Body of pancreas (tissue), 4 donors: ENCODE measurements around the gene VEZF1.

Experiments used
- POLR2A ChIP-seq, 3 donors: fragments of 450-650 bp; IDR thresholded peaks; one replicate each; pipeline ENCODE4 v1.6.1; 2016; ENCODE audit warnings: antibody characterized with exemption in 3 of 3, mild to moderate bottlenecking in 2 of 3
- TF ChIP-seq, protein P1 (sequence below), 7 experiments: fragments of 450-650 bp in 4 of 7; fragments of 200-600 bp in 3 of 7; sonication (generic) in 3 of 7; IDR thresholded peaks; one replicate each; pipeline ENCODE4 v1.5.1; 2016 to 2019; ENCODE audit warnings: antibody characterized with exemption in 7 of 7

DNA sequence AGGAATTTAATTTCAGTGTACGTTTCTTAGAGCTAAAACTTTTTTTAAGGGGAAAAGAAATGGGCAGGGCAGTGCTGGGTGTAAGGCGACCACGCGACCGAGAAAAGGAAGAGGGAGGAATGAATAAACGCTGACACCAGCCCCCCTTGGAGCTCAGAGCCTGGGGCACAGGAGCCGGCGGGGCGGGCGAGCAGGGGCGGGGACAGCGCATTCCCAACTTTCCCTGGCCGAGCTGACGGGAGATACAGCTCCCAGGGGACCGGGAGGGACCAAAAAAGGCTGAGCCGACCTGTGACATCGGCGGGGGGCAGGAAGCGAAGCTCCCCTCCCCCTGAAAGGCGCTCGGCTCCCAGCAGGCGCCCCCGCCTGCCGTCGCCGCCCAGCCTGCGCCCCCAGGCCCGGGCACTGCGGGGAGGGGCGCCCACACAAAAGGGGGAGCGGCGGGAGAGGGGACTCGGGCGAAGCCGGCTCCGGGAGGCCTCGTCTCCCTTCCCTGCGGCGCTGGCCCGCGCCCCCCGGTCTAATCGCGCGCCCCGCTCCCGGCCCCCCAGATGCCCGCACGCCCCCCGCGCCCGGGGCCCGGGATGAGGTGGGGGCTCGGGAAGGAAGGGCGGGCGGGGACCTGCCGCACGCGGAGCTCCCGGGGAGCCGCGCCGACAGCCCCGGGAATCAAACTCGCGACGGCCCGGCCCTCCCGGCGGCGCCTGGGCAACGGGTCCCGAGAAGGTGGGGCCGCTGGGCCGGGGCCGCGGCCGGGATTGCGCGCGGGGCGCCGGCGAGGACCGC is 33.5 kb downstream of the VEZF1 start:
- TF ChIP-seq, protein P1, sequence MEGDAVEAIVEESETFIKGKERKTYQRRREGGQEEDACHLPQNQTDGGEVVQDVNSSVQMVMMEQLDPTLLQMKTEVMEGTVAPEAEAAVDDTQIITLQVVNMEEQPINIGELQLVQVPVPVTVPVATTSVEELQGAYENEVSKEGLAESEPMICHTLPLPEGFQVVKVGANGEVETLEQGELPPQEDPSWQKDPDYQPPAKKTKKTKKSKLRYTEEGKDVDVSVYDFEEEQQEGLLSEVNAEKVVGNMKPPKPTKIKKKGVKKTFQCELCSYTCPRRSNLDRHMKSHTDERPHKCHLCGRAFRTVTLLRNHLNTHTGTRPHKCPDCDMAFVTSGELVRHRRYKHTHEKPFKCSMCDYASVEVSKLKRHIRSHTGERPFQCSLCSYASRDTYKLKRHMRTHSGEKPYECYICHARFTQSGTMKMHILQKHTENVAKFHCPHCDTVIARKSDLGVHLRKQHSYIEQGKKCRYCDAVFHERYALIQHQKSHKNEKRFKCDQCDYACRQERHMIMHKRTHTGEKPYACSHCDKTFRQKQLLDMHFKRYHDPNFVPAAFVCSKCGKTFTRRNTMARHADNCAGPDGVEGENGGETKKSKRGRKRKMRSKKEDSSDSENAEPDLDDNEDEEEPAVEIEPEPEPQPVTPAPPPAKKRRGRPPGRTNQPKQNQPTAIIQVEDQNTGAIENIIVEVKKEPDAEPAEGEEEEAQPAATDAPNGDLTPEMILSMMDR (IDR thresholded peaks at IDR 0.05) = no peak
- TF ChIP-seq POLR2A (IDR thresholded peaks at IDR 0.05) = peak; percentile 33 to 65 (median 61)
